HepG2 (cell line): ENCODE data around the gene ALCAM. TPM values are rescaled to one million over a fixed set of nuclear protein-coding genes. Genes with fewer than 3 reads are reported as not detected.

ENCODE experiments used
- ATAC-seq: fragments of 200-7000 bp; cut with Tn5 transposase; 3 replicates; pipeline ENCODE4 v1.9.1; 2020; ENCODE audit warnings: mild to moderate bottlenecking, moderate library complexity
- BruUV-seq: library from RNA; stranded (reverse); fragments of 400-500 nt; replicated peaks from 2 replicates; lab custom pipeline; 2021; lab: Mats Ljungman, UMichigan
- CTCF ChIA-PET: fragments of 300-600 bp; formaldehyde crosslinking; extraction: SDS; loops from one replicate; lab custom pipeline; 2021; ENCODE audit warnings: low total read pairs, inconsistent platforms, low intra/inter-chr PET ratio; lab: Yijun Ruan, JAX
- POLR2A ChIA-PET: fragments of 350-600 bp; sonication (Branson Sonifier 250); formaldehyde crosslinking; loops from one replicate; lab custom pipeline; 2020; ENCODE audit warnings: antibody characterized with exemption, inconsistent platforms; lab: Yijun Ruan, JAX
- DNase-seq: peaks from one replicate; pipeline ENCODE4 v3.0.0-alpha.2; 2015; ENCODE audit warnings: low spot score
- FAIRE-seq: peaks from 3 replicates; lab custom pipeline; 2011; peaks lifted over from hg19 to GRCh38; lab: Jason Lieb, UNC
- H2AFZ ChIP-seq: one replicate; pipeline ENCODE4 v1.6.1; 2011; ENCODE audit warnings: low read length, inconsistent platforms
- H3K27ac ChIP-seq: fragments of 300-600 bp; 3 replicates; pipeline ENCODE4 v1.8.0; 2011; ENCODE audit warnings: mixed run types, mild to moderate bottlenecking, mixed read lengths, low read length, inconsistent platforms; ENCODE audit not compliant: insufficient read depth; ENCODE audit errors: extremely low read length
- H3K27me3 ChIP-seq, 2 experiments: fragments of 200-600 bp in 1 of 2; 2 replicates in 1 of 2; 3 replicates in 1 of 2; pipeline versions ENCODE4 v1.6.0 to v1.8.0; 2011; ENCODE audit warnings: low read length in 2 of 2, mild to moderate bottlenecking in 2 of 2, moderate library complexity in 2 of 2, inconsistent platforms in 1 of 2; ENCODE audit not compliant: insufficient read depth in 2 of 2, control insufficient read depth in 1 of 2
- H3K36me3 ChIP-seq, 2 experiments: fragments of 200-600 bp in 1 of 2; replicated peaks in 1 of 2; 2 replicates in 1 of 2; 3 replicates in 1 of 2; pipeline versions ENCODE4 v1.5.1 to v1.8.0; 2011; ENCODE audit warnings: low read length in 2 of 2, inconsistent platforms in 1 of 2; ENCODE audit not compliant: insufficient read depth in 2 of 2, control insufficient read depth in 1 of 2
- H3K4me1 ChIP-seq: 2 replicates; pipeline ENCODE4 v1.5.1; 2012; ENCODE audit warnings: low read length, inconsistent platforms; ENCODE audit not compliant: insufficient read depth
- H3K4me2 ChIP-seq: 2 replicates; pipeline ENCODE4 v1.6.0; 2011; ENCODE audit warnings: low read depth, low read length, inconsistent platforms
- H3K4me3 ChIP-seq, 3 experiments: fragments of 200-600 bp in 1 of 3; sonication (generic), shearing (Covaris generic) in 1 of 3; replicated peaks in 1 of 3; 2 replicates each; pipeline ENCODE4 v1.5.1; 2011 to 2016; ENCODE audit warnings: low read length in 3 of 3, inconsistent platforms in 2 of 3, low read depth in 2 of 3, mild to moderate bottlenecking in 2 of 3, control low read depth in 1 of 3, mixed read lengths in 1 of 3; ENCODE audit not compliant: insufficient read depth in 1 of 3
- H3K79me2 ChIP-seq: one replicate; pipeline ENCODE4 v1.6.1; 2011; ENCODE audit warnings: low read length, inconsistent platforms; ENCODE audit not compliant: insufficient read depth
- H3K9ac ChIP-seq: 2 replicates; pipeline ENCODE4 v1.6.0; 2011; ENCODE audit warnings: mild to moderate bottlenecking, low read depth, low read length, inconsistent platforms; ENCODE audit not compliant: insufficient read depth
- H3K9me3 ChIP-seq: 2 replicates; pipeline ENCODE4 v1.5.1; 2012; ENCODE audit warnings: mild to moderate bottlenecking, low read length
- H4K20me1 ChIP-seq: 2 replicates; pipeline ENCODE4 v1.6.0; 2011; ENCODE audit warnings: inconsistent platforms, mild to moderate bottlenecking, low read length, moderate library complexity; ENCODE audit not compliant: insufficient read depth
- AHDC1 ChIP-seq: sonication (generic); formaldehyde crosslinking; IDR thresholded peaks from 2 replicates; pipeline ENCODE4 v1.5.1; 2020; ENCODE audit warnings: mild to moderate bottlenecking, missing genetic modification reagents, borderline replicate concordance
- ISX ChIP-seq: sonication (generic); formaldehyde crosslinking; conservative IDR thresholded peaks from 2 replicates; pipeline ENCODE4 v1.5.0; 2020; ENCODE audit warnings: missing genetic modification reagents
- NCOR1 ChIP-seq: fragments of 200-600 bp; sonication (generic); IDR thresholded peaks from 2 replicates; pipeline ENCODE4 v1.7.0; 2017; ENCODE audit warnings: antibody characterized with exemption, low read length, borderline replicate concordance
- NFYC ChIP-seq: IDR thresholded peaks from 2 replicates; pipeline ENCODE4 v1.6.1; 2016; ENCODE audit warnings: missing genetic modification reagents, missing compliant biosample characterization
- RAD51 ChIP-seq: fragments of 450-650 bp; IDR thresholded peaks from 2 replicates; pipeline ENCODE4 v1.6.1; 2016; ENCODE audit warnings: borderline replicate concordance
- REL ChIP-seq: sonication (generic); formaldehyde crosslinking; conservative IDR thresholded peaks from 2 replicates; pipeline ENCODE4 v1.8.0; 2022; ENCODE audit warnings: mild to moderate bottlenecking, missing genetic modification reagents, moderate library complexity
- TMF1 ChIP-seq: sonication (generic); formaldehyde crosslinking; IDR thresholded peaks from 2 replicates; pipeline ENCODE4 v1.8.1; 2022; ENCODE audit warnings: low read depth, missing genetic modification reagents
- ZFP36L1 ChIP-seq: sonication (generic); formaldehyde crosslinking; IDR thresholded peaks from 2 replicates; pipeline ENCODE4 v1.8.0; 2022; ENCODE audit warnings: mild to moderate bottlenecking, missing genetic modification reagents, moderate library complexity
- ZNF343 ChIP-seq: sonication (generic); formaldehyde crosslinking; IDR thresholded peaks from 2 replicates; pipeline ENCODE4 v1.4.0; 2020; ENCODE audit warnings: mild to moderate bottlenecking, missing genetic modification reagents
- WGBS: methylation state at CpG from one replicate; pipeline ENCODE4 v1.1.6; 2017; ENCODE audit warnings: low lambda C conversion rate; 5-methylcytosine and 5-hydroxymethylcytosine counted together
- in situ Hi-C: cut with HindIII; loops from 2 replicates; pipeline ENCODE4 v1.10.0; 2017; ENCODE audit warnings: low pct_unique_long_range_greater_than_20kb; ENCODE audit not compliant: extremely low pct_ligation_motif_present
- intact Hi-C: fragments of 100-400 bp; cut with micrococcal nuclease; formaldehyde crosslinking; loops from one replicate; pipeline ENCODE4 v1.10.0; 2022; ENCODE audit not compliant: unreplicated experiment
- polyA plus RNA-seq, 8 experiments: library from polyadenylated mRNA; depleted of rRNA in 3 of 8; stranded (reverse) in 7 of 8; unstranded in 1 of 8; fragments of >200 nt; fragmentation: Illumina TruSeq in 4 of 8; extraction: Trizol in 4 of 8; gene quantifications; 2 replicates each; pipeline versions ENCODE4 v1.2.1 to v1.2.3, GENCODE V29; 2011 to 2016; ENCODE audit warnings: low read depth in 4 of 8, missing spikeins in 1 of 8, mixed read lengths in 1 of 8; ENCODE audit not compliant: insufficient read depth in 1 of 8
- total RNA-seq, 5 experiments: library from RNA; depleted of rRNA; stranded (reverse); fragments of >200 nt; fragmentation: Illumina TruSeq; extraction: Trizol; gene quantifications; 2 replicates each; pipeline ENCODE4 v1.2.3, GENCODE V29; 2016; ENCODE audit warnings: low read depth in 1 of 5
- TF ChIP-seq, protein P1 (sequence below): sonication (generic); formaldehyde crosslinking; IDR thresholded peaks from 2 replicates; pipeline ENCODE4 v1.5.0; 2020; ENCODE audit warnings: missing genetic modification reagents, mild to moderate bottlenecking, borderline replicate concordance

The ALCAM gene
- total and polyA plus RNA-seq, 2 of the 13 experiments (the other 11 are each of a cell fraction or from before 2014, with no cell fraction given), result 26.0 to 33.1 TPM

DNA sequence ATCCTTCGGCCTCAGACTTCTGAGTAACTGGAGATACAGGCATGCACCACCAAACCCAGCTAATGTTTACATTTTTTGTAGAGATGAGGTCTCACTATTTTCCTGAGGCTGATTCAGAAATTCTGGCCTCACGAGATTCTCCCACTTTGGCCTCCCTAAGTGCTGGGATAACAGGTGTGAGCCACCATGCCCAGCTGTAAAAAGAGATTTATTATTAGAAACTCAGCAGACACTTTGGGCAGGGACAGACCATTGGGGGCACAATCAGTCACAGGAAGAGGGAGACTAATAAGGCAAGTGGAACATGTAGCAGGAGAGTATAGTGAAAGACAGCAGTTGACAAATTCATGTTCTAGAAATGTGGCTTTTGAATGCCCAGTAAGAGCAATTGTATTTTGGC is 252.9 kb downstream of the ALCAM start (continued):
- TF ChIP-seq AHDC1, result no peak
- no peak for TF ChIP-seq RAD51
- TF ChIP-seq, protein P1, sequence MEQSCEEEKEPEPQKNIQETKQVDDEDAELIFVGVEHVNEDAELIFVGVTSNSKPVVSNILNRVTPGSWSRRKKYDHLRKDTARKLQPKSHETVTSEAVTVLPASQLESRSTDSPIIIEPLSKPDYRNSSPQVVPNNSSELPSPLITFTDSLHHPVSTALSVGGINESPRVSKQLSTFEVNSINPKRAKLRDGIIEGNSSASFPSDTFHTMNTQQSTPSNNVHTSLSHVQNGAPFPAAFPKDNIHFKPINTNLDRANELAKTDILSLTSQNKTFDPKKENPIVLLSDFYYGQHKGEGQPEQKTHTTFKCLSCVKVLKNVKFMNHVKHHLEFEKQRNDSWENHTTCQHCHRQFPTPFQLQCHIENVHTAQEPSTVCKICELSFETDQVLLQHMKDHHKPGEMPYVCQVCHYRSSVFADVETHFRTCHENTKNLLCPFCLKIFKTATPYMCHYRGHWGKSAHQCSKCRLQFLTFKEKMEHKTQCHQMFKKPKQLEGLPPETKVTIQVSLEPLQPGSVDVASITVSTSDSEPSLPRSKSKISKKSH (CRISPR knock-in tag), result no peak
- TF ChIP-seq NCOR1, result no peak

DNA sequence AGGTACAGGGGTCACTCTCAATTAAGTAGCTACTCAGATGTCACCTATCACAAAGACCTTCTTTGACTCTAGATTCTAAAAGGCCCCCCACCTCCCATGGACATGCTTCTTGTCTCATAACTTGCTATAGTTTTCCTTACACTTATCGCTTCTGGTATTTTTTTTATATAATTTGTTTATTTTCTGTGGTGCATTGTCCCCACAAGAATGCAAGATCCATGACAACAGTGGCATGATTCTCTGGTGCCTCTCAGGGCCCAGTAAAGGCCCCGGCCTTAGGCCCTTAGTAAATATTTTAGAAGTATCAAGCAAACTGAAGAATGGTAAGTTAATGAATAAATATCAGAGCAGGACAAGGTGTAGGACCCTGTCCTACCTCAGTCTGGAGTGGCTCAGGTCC is 253.5 kb downstream of the ALCAM start:
- H3K79me2 ChIP-seq, result no peaks in the 10 kb centered on the region
- H3K36me3 ChIP-seq, result no peaks in the 10 kb centered on the region
- intact Hi-C loops (no loop called here), in situ Hi-C loops (no loop called here)
- 22% methylated on average over 2 of the region's 2 CpGs for WGBS
- no peak overlapping the region for H3K9ac ChIP-seq
- no TSS peak for BruUV-seq
- H3K27ac ChIP-seq, result no peak overlapping the region
- no peak overlapping the region for H3K4me2 ChIP-seq
- ChIA-PET CTCF (no interaction called here), POLR2A (no interaction called here)
- H2AFZ ChIP-seq, result no peak overlapping the region
- H4K20me1 ChIP-seq, result no peaks in the 10 kb centered on the region
- DNase-seq, result no peak
- no peaks in the 10 kb centered on the region for H3K9me3 ChIP-seq
- FAIRE-seq, result no peak
- TF ChIP-seq ZFP36L1 (CRISPR knock-in tag), result no peak
- TF ChIP-seq TMF1, result no peak
- TF ChIP-seq NFYC (CRISPR knock-in tag), result no peak
- TF ChIP-seq REL (CRISPR knock-in tag), result no peak
- TF ChIP-seq ZNF343 (CRISPR knock-in tag), result no peak
- no peak for TF ChIP-seq ISX
- H3K4me1 ChIP-seq, result no peaks in the 10 kb centered on the region
- H3K27me3 ChIP-seq, result no peaks in the 10 kb centered on the region; a peak in 1 of 5 replicates
- no peak overlapping the region for H3K4me3 ChIP-seq
- ATAC-seq, result no peak
